ENCODE data around the gene CACNA2D3.

DNA sequence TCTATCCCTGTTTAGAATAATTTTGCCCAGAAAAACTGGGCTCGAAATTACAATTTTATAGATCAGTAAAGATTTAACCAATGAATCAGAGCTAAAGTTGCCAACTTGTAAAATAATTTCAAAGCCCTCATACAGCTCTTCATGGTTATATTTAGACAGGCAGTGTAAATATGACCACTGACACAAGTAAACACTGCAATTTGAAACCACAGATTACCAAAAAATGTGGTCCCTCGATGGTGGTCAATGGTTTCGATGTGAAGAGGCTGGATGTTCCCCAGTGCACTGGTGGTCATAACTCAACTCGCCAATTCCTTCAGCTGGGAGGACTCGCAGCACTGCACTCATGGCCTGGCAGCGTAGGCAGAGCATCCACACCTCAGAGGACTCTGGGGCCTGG, 776.9 kb downstream of the CACNA2D3 start:
- TF ChIP-seq, protein P1, sequence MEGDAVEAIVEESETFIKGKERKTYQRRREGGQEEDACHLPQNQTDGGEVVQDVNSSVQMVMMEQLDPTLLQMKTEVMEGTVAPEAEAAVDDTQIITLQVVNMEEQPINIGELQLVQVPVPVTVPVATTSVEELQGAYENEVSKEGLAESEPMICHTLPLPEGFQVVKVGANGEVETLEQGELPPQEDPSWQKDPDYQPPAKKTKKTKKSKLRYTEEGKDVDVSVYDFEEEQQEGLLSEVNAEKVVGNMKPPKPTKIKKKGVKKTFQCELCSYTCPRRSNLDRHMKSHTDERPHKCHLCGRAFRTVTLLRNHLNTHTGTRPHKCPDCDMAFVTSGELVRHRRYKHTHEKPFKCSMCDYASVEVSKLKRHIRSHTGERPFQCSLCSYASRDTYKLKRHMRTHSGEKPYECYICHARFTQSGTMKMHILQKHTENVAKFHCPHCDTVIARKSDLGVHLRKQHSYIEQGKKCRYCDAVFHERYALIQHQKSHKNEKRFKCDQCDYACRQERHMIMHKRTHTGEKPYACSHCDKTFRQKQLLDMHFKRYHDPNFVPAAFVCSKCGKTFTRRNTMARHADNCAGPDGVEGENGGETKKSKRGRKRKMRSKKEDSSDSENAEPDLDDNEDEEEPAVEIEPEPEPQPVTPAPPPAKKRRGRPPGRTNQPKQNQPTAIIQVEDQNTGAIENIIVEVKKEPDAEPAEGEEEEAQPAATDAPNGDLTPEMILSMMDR (conservative IDR thresholded peaks at IDR 0.05): no peak
- TF ChIP-seq EZH2 (IDR thresholded peaks at IDR 0.05; ENCODE audit: low read depth): no peak

Measured in PC-9 (cell line).